ENCODE results near the gene SPTLC3. TPM values are rescaled to one million over a fixed set of nuclear protein-coding genes. Genes with fewer than 3 reads are reported as not detected.

SPTLC3 gene
- total and polyA plus RNA-seq, 2 donors = 3.4 to 3.8 TPM

DNA sequence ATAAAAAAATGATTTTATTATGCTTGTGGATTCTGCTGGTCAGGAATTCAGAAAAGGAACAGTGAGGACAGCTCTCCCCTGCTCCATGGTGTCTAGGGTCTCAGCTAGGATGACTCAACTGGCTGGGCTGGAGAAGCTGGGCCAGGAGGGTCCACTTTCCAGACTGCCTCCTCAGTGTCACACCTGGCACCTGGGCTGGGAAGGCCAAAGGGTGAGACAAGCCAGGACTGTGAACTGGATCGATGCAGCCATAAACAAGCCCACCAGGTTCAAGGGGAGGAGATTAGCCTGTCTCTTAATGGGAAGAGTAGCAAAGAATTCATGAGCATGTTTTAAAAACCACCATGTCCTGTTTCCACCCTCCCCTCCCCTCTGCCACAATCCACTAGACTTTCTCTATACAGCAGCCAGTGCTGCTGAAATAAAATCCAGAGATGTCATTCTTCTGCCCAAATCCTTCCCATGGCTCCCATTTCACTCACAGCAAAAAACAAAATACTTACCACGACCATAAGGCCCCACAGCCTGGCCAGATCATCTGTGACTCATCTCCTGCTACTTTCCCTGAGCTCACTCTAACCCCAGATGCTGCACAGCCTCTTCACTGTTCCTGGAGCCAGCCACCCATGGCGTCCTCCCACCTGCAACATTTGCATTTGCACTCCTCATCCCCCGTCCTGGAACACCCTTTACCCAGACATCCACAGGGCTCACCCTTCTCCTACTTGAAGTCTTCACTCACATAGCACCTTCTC lies 13.8 kb downstream of the SPTLC3 start:
- no peak for DNase-seq (ENCODE audit: low read depth in 6 of 9, low spot score in 9 of 9)
- no peak overlapping the region for H3K27ac ChIP-seq (ENCODE audit: low read depth in 1 of 2, low read length in 1 of 2)
- no peaks in the 10 kb centered on the region for H3K4me1 ChIP-seq (ENCODE audit: control insufficient read depth in 2 of 2, insufficient read depth in 2 of 2, low read length in 2 of 2)
- peaks cover 0 to 2% of the 10 kb centered on the region in 2 donors for H3K9me3 ChIP-seq (ENCODE audit: control insufficient read depth in 2 of 2, insufficient read depth in 1 of 2, low read length in 1 of 2)
- no peaks in the 10 kb centered on the region for H3K36me3 ChIP-seq (ENCODE audit: control insufficient read depth in 2 of 2, insufficient read depth in 2 of 2, low read length in 1 of 2)
- 85% methylated on average over 4 of the region's 4 CpGs for WGBS
- no peak overlapping the region for H3K4me3 ChIP-seq (ENCODE audit: low read length in 2 of 2)
- no peaks in the 10 kb centered on the region for H3K27me3 ChIP-seq (ENCODE audit: control insufficient read depth in 2 of 2, insufficient read depth in 1 of 2, low read length in 1 of 2)

DNA sequence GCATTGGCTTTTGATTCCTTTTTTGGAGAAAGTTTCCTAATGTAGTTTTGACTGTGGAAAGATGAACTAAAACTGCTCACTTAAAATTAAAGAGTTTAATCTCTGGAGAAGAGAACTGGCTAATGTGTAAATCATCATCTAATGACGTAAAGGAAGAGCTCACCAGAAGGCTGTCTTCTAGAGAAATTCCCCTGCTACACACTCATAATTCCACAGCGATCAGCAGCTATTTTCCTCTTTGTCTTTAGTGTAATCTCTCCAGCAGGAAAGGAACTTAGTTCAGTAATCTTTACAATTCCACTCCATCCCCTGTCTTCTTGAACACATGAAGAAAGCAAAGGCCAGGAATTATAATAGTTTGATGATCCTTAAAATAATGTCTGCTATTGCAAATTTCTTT lies 15.8 kb downstream of the SPTLC3 start:
- H3K9me3 ChIP-seq (ENCODE audit: control insufficient read depth in 2 of 2, insufficient read depth in 1 of 2, low read length in 1 of 2) = peaks cover 0 to 2% of the 10 kb centered on the region in 2 donors
- H3K36me3 ChIP-seq (ENCODE audit: control insufficient read depth in 2 of 2, insufficient read depth in 2 of 2, low read length in 1 of 2) = no peaks in the 10 kb centered on the region
- H3K4me1 ChIP-seq (ENCODE audit: control insufficient read depth in 2 of 2, insufficient read depth in 2 of 2, low read length in 2 of 2) = no peaks in the 10 kb centered on the region
- no peak for DNase-seq (ENCODE audit: low read depth in 6 of 9, low spot score in 9 of 9)
- no peaks in the 10 kb centered on the region for H3K27me3 ChIP-seq (ENCODE audit: control insufficient read depth in 2 of 2, insufficient read depth in 1 of 2, low read length in 1 of 2)
- 97% methylated on average over 2 of the region's 2 CpGs for WGBS
- H3K27ac ChIP-seq (ENCODE audit: low read depth in 1 of 2, low read length in 1 of 2) = no peak overlapping the region
- H3K4me3 ChIP-seq (ENCODE audit: low read length in 2 of 2) = no peak overlapping the region

DNA sequence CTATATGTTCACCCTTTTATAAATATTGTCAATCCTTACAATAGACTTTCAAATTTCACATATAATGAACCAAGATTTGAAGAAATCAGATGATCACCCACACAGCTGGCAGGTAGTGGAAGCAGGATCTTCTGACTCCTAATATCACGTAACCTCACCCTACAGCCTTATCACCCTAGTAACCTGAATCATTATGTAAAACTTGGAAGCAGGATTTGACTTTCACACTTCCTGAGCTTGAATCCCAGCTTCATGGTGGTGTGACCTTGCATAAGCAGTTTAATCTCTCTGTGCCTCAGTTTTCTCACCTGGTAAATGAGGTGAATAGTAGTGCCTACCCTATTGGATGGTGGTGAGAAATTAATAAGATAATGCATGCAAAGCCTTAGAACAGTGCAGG lies 16.4 kb downstream of the SPTLC3 start:
- Histone ChIP-seq H3K4me1 (ENCODE audit: control insufficient read depth in 2 of 2, insufficient read depth in 2 of 2, low read length in 2 of 2) (no peaks in the 10 kb centered on the region), H3K27ac (ENCODE audit: low read depth in 1 of 2, low read length in 1 of 2) (no peak overlapping the region), H3K27me3 (ENCODE audit: control insufficient read depth in 2 of 2, insufficient read depth in 1 of 2, low read length in 1 of 2) (no peaks in the 10 kb centered on the region), H3K9me3 (ENCODE audit: control insufficient read depth in 2 of 2, insufficient read depth in 1 of 2, low read length in 1 of 2) (peaks cover 0 to 2% of the 10 kb centered on the region in 2 donors), H3K4me3 (ENCODE audit: low read length in 2 of 2) (no peak overlapping the region), H3K36me3 (ENCODE audit: control insufficient read depth in 2 of 2, insufficient read depth in 2 of 2, low read length in 1 of 2) (no peaks in the 10 kb centered on the region)
- 92% methylated on average over 1 of the region's 1 CpG for whole genome bisulfite sequencing
- DNase-seq (ENCODE audit: low read depth in 6 of 9, low spot score in 9 of 9) = no peak

DNA sequence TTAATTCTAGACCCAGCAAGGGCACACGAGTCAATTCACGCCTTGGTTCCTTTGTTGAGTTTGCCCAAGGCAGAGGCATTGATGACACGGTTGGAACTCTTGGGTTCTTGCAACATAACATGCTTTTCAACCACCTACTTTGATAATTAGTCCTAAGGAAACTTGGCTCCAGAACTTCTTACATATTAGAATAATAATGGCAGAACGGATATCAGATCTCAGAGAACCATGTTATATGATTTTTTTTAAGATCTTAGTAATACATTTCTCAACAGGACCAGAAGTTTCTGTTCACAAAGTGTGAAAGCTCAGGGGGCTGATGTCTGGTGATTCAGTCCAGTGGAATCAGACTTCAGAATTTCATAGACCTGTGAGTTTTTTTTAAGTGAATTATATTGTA lies 19.2 kb downstream of the SPTLC3 start:
- Histone ChIP-seq H3K27ac (ENCODE audit: low read depth in 1 of 2, low read length in 1 of 2) (no peak overlapping the region), H3K9me3 (ENCODE audit: control insufficient read depth in 2 of 2, insufficient read depth in 1 of 2, low read length in 1 of 2) (no peaks in the 10 kb centered on the region), H3K4me3 (ENCODE audit: low read length in 2 of 2) (no peak overlapping the region), H3K36me3 (ENCODE audit: control insufficient read depth in 2 of 2, insufficient read depth in 2 of 2, low read length in 1 of 2) (no peaks in the 10 kb centered on the region), H3K27me3 (ENCODE audit: control insufficient read depth in 2 of 2, insufficient read depth in 1 of 2, low read length in 1 of 2) (no peaks in the 10 kb centered on the region), H3K4me1 (ENCODE audit: control insufficient read depth in 2 of 2, insufficient read depth in 2 of 2, low read length in 2 of 2) (no peaks in the 10 kb centered on the region)
- DNase-seq (ENCODE audit: low read depth in 6 of 9, low spot score in 9 of 9) = no peak
- 81% methylated on average over 4 of the region's 4 CpGs for WGBS

DNA sequence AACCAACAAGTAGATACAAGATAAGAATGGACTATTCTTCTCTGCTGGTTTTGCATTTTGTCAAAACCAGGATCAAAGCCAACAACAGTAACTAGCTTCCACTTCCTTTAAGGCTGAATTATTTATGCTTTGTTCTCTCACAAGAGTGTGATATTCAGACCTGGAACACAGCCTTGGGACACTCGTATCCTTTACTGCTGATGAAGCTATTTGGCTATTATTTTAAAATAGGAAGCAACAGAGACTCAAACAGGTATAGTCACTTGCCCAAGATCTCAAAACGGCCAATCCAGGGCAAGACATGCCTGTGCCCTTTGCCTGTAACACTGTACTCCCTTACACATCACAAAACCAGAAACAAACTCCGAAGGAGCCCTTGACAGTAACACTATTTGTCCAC lies 19.9 kb downstream of the SPTLC3 start:
- H3K4me1 ChIP-seq (ENCODE audit: control insufficient read depth in 2 of 2, insufficient read depth in 2 of 2, low read length in 2 of 2) = no peaks in the 10 kb centered on the region
- H3K4me3 ChIP-seq (ENCODE audit: low read length in 2 of 2) = no peak overlapping the region
- no peaks in the 10 kb centered on the region for H3K9me3 ChIP-seq (ENCODE audit: control insufficient read depth in 2 of 2, insufficient read depth in 1 of 2, low read length in 1 of 2)
- no peaks in the 10 kb centered on the region for H3K27me3 ChIP-seq (ENCODE audit: control insufficient read depth in 2 of 2, insufficient read depth in 1 of 2, low read length in 1 of 2)
- no peak overlapping the region for H3K27ac ChIP-seq (ENCODE audit: low read depth in 1 of 2, low read length in 1 of 2)
- H3K36me3 ChIP-seq (ENCODE audit: control insufficient read depth in 2 of 2, insufficient read depth in 2 of 2, low read length in 1 of 2) = no peaks in the 10 kb centered on the region
- 78% methylated on average over 3 of the region's 3 CpGs for WGBS
- no peak for DNase-seq (ENCODE audit: low read depth in 6 of 9, low spot score in 9 of 9)

- 86% methylated on average over 3 of the region's 3 CpGs for WGBS
Observed at GRCh38 chr20:13029687-13030375, 21.1 kb downstream of the SPTLC3 start.

GRCh38 chr20:13031751-13032150 lies 23.0 kb downstream of the SPTLC3 start:
- Histone ChIP-seq H3K4me1 (ENCODE audit: control insufficient read depth in 2 of 2, insufficient read depth in 2 of 2, low read length in 2 of 2) (no peaks in the 10 kb centered on the region), H3K36me3 (ENCODE audit: control insufficient read depth in 2 of 2, insufficient read depth in 2 of 2, low read length in 1 of 2) (no peaks in the 10 kb centered on the region), H3K9me3 (ENCODE audit: control insufficient read depth in 2 of 2, insufficient read depth in 1 of 2, low read length in 1 of 2) (no peaks in the 10 kb centered on the region), H3K4me3 (ENCODE audit: low read length in 2 of 2) (no peak overlapping the region), H3K27me3 (ENCODE audit: control insufficient read depth in 2 of 2, insufficient read depth in 1 of 2, low read length in 1 of 2) (no peaks in the 10 kb centered on the region), H3K27ac (ENCODE audit: low read depth in 1 of 2, low read length in 1 of 2) (no peak overlapping the region)
- DNase-seq (ENCODE audit: low read depth in 6 of 9, low spot score in 9 of 9) = no peak
- 96% methylated on average over 4 of the region's 4 CpGs for WGBS

More at GRCh38 chr20:13029687-13030375, 21.1 kb downstream of the SPTLC3 start:
- Histone ChIP-seq H3K27ac (ENCODE audit: low read depth in 1 of 2, low read length in 1 of 2) (no peak overlapping the region), H3K9me3 (ENCODE audit: control insufficient read depth in 2 of 2, insufficient read depth in 1 of 2, low read length in 1 of 2) (no peaks in the 10 kb centered on the region), H3K4me3 (ENCODE audit: low read length in 2 of 2) (no peak overlapping the region), H3K27me3 (ENCODE audit: control insufficient read depth in 2 of 2, insufficient read depth in 1 of 2, low read length in 1 of 2) (no peaks in the 10 kb centered on the region), H3K4me1 (ENCODE audit: control insufficient read depth in 2 of 2, insufficient read depth in 2 of 2, low read length in 2 of 2) (no peaks in the 10 kb centered on the region), H3K36me3 (ENCODE audit: control insufficient read depth in 2 of 2, insufficient read depth in 2 of 2, low read length in 1 of 2) (no peaks in the 10 kb centered on the region)
- no peak for DNase-seq (ENCODE audit: low read depth in 6 of 9, low spot score in 9 of 9)

DNA sequence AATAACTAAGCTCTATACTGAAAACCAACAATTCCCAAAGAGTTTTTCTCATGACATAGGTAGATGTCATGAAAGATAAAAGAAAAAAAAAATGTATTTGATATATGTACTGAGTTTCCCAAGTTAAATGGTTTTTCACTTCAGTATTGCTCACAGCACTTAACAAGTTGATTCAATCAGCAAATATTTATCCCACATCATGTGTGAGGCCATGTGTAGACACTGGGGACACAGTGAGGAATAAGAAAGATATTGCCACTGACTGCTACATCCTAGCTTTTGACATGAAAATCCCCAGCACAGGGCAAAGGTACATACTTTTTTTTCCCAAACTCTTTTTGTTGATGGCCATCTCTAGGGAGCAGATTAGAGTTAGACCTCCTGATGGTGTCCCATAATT lies 25.3 kb downstream of the SPTLC3 start:
- Histone ChIP-seq H3K36me3 (ENCODE audit: control insufficient read depth in 2 of 2, insufficient read depth in 2 of 2, low read length in 1 of 2) (no peaks in the 10 kb centered on the region), H3K27me3 (ENCODE audit: control insufficient read depth in 2 of 2, insufficient read depth in 1 of 2, low read length in 1 of 2) (no peaks in the 10 kb centered on the region), H3K9me3 (ENCODE audit: control insufficient read depth in 2 of 2, insufficient read depth in 1 of 2, low read length in 1 of 2) (no peaks in the 10 kb centered on the region), H3K27ac (ENCODE audit: low read depth in 1 of 2, low read length in 1 of 2) (no peak overlapping the region), H3K4me3 (ENCODE audit: low read length in 2 of 2) (no peak overlapping the region), H3K4me1 (ENCODE audit: control insufficient read depth in 2 of 2, insufficient read depth in 2 of 2, low read length in 2 of 2) (no peaks in the 10 kb centered on the region)
- no peak for DNase-seq (ENCODE audit: low read depth in 6 of 9, low spot score in 9 of 9)

- 99% methylated on average over 1 of the region's 1 CpG for WGBS
- H3K27me3 ChIP-seq (ENCODE audit: control insufficient read depth in 2 of 2, insufficient read depth in 1 of 2, low read length in 1 of 2) = no peaks in the 10 kb centered on the region
- DNase-seq (ENCODE audit: low read depth in 6 of 9, low spot score in 9 of 9) = no peak
- H3K27ac ChIP-seq (ENCODE audit: low read depth in 1 of 2, low read length in 1 of 2) = no peak overlapping the region
- H3K4me1 ChIP-seq (ENCODE audit: control insufficient read depth in 2 of 2, insufficient read depth in 2 of 2, low read length in 2 of 2) = no peaks in the 10 kb centered on the region
- H3K9me3 ChIP-seq (ENCODE audit: control insufficient read depth in 2 of 2, insufficient read depth in 1 of 2, low read length in 1 of 2) = no peaks in the 10 kb centered on the region
- no peak overlapping the region for H3K4me3 ChIP-seq (ENCODE audit: low read length in 2 of 2)
- no peaks in the 10 kb centered on the region for H3K36me3 ChIP-seq (ENCODE audit: control insufficient read depth in 2 of 2, insufficient read depth in 2 of 2, low read length in 1 of 2)
Observed at GRCh38 chr20:13034936-13035335, 26.2 kb downstream of the SPTLC3 start.
